Fibroblast of lung (primary cell): ENCODE results near the gene PNPLA7. TPM values are rescaled to one million over a fixed set of nuclear protein-coding genes. Genes with fewer than 3 reads are reported as not detected.
A peak's percentile ranks its signal among the peaks of the same experiment; 100 is the strongest.
"Not testable (repeated sequence)": the region's sequence is repeated elsewhere in the genome, so short reads cannot be mapped to it uniquely, and the experiment has no call there.

ENCODE experiments used
- DNase-seq, 2 donors: peaks; one replicate each; pipeline versions ENCODE4 v3.0.0 to v3.0.0-alpha.2; 2010; ENCODE audit warnings: low read depth in 2 of 2
- H2AFZ ChIP-seq: 2 replicates; pipeline ENCODE4 v1.5.1; 2012; ENCODE audit warnings: low read length, control low read depth, inconsistent platforms
- H3K27ac ChIP-seq: 2 replicates; pipeline ENCODE4 v1.5.1; 2011; ENCODE audit warnings: low read length, control low read depth; ENCODE audit not compliant: insufficient read depth
- H3K27me3 ChIP-seq: 2 replicates; pipeline ENCODE4 v1.5.1; 2011; ENCODE audit warnings: mild to moderate bottlenecking, low read length; ENCODE audit not compliant: control insufficient read depth, insufficient read depth
- H3K36me3 ChIP-seq: 2 replicates; pipeline ENCODE4 v1.5.1; 2011; ENCODE audit warnings: low read length; ENCODE audit not compliant: control insufficient read depth, insufficient read depth
- H3K4me1 ChIP-seq: 2 replicates; pipeline ENCODE4 v1.5.1; 2011; ENCODE audit warnings: low read length; ENCODE audit not compliant: control insufficient read depth, insufficient read depth; ENCODE audit errors: extremely low read depth
- H3K4me2 ChIP-seq: 2 replicates; pipeline ENCODE4 v1.5.1; 2011; ENCODE audit warnings: low read length, control low read depth; ENCODE audit not compliant: insufficient read depth; ENCODE audit errors: extremely low read depth
- H3K4me3 ChIP-seq, 4 experiments: fragments of 200-600 bp in 1 of 4; sonication (generic) in 1 of 4; replicated peaks in 1 of 4; 2 replicates each; pipeline ENCODE4 v1.5.1; 2011 to 2016; ENCODE audit warnings: low read length in 4 of 4, low read depth in 3 of 4, mild to moderate bottlenecking in 3 of 4, control low read depth in 2 of 4, inconsistent platforms in 1 of 4, mixed read lengths in 1 of 4; ENCODE audit not compliant: insufficient read depth in 1 of 4; ENCODE audit errors: control extremely low read depth in 1 of 4
- H3K79me2 ChIP-seq: 2 replicates; pipeline ENCODE4 v1.5.1; 2012; ENCODE audit warnings: mild to moderate bottlenecking, low read length, inconsistent platforms; ENCODE audit not compliant: control insufficient read depth, insufficient read depth
- H3K9ac ChIP-seq: 2 replicates; pipeline ENCODE4 v1.5.1; 2011; ENCODE audit warnings: mild to moderate bottlenecking, low read length, control low read depth; ENCODE audit not compliant: insufficient read depth
- H3K9me3 ChIP-seq: 2 replicates; pipeline ENCODE4 v1.5.1; 2012; ENCODE audit warnings: low read depth, low read length; ENCODE audit not compliant: control insufficient read depth, insufficient read depth
- H4K20me1 ChIP-seq: 2 replicates; pipeline ENCODE4 v1.5.1; 2011; ENCODE audit warnings: low read length; ENCODE audit not compliant: control insufficient read depth, insufficient read depth; ENCODE audit errors: extremely low read depth
- CTCF ChIP-seq, 2 donors: IDR thresholded peaks in 1 of 2; conservative IDR thresholded peaks in 1 of 2; 1 replicate in 1 of 2; 2 replicates in 1 of 2; pipeline ENCODE4 v1.5.1; 2011 to 2012; ENCODE audit warnings: low read length in 2 of 2, control low read depth in 1 of 2, inconsistent platforms in 1 of 2, low read depth in 1 of 2, mild to moderate bottlenecking in 1 of 2
- EZH2 ChIP-seq: IDR thresholded peaks from 2 replicates; pipeline ENCODE4 v1.5.1; 2012; ENCODE audit warnings: low read length, control low read depth, mild to moderate bottlenecking; ENCODE audit errors: missing control alignments
- polyA plus RNA-seq, 2 donors: library from polyadenylated mRNA; depleted of rRNA in 1 of 2; stranded (reverse) in 1 of 2; unstranded in 1 of 2; fragments of >200 nt; gene quantifications; 2 replicates each; pipeline ENCODE4 v1.2.1, GENCODE V29; 2011 to 2012; ENCODE audit warnings: missing spikeins in 1 of 2
- total RNA-seq: library from RNA; depleted of rRNA; stranded (reverse); fragments of >200 nt; gene quantifications from 2 replicates; pipeline ENCODE4 v1.2.1, GENCODE V29; 2014

PNPLA7 gene
- total and polyA plus RNA-seq, 2 donors (not counting 1 experiment from before 2014, with no cell fraction given): 0.23 to 3.0 TPM

GRCh38 chr9:137556069-137556838, 6.1 kb upstream of the PNPLA7 start:
- no peak overlapping the region for H3K4me2 ChIP-seq
- H2AFZ ChIP-seq: no peak overlapping the region
- no peak overlapping the region for H3K27ac ChIP-seq
- H3K36me3 ChIP-seq: peaks cover 12% of the 10 kb centered on the region
- H3K9me3 ChIP-seq: no peaks in the 10 kb centered on the region
- TF ChIP-seq EZH2 (no peak), CTCF (conservative IDR thresholded peaks at IDR 0.05 in 1 of 2, IDR thresholded peaks at IDR 0.05 in 1 of 2; ENCODE audit: low read depth in 1 of 2, low read length in 2 of 2) (no peak)
- DNase-seq: peak; percentile 29 to 67
- peaks cover 4% of the 10 kb centered on the region for H3K4me1 ChIP-seq
- no peak overlapping the region for H3K9ac ChIP-seq
- H3K79me2 ChIP-seq: peaks cover 4% of the 10 kb centered on the region
- no peak overlapping the region for H3K4me3 ChIP-seq
- no peaks in the 10 kb centered on the region for H3K27me3 ChIP-seq
- no peaks in the 10 kb centered on the region for H4K20me1 ChIP-seq

GRCh38 chr9:137555179-137555578, 5.0 kb upstream of the PNPLA7 start:
- peaks cover 12% of the 10 kb centered on the region for H3K36me3 ChIP-seq
- no peak overlapping the region for H2AFZ ChIP-seq
- no peaks in the 10 kb centered on the region for H3K9me3 ChIP-seq
- no peak overlapping the region for H3K4me2 ChIP-seq
- H4K20me1 ChIP-seq: no peaks in the 10 kb centered on the region
- no peaks in the 10 kb centered on the region for H3K27me3 ChIP-seq
- no peak overlapping the region for H3K9ac ChIP-seq
- H3K27ac ChIP-seq: no peak overlapping the region
- H3K4me3 ChIP-seq: no peak overlapping the region
- H3K4me1 ChIP-seq: peaks cover 4% of the 10 kb centered on the region
- DNase-seq: no peak
- H3K79me2 ChIP-seq: peaks cover 4% of the 10 kb centered on the region
- TF ChIP-seq CTCF (conservative IDR thresholded peaks at IDR 0.05 in 1 of 2, IDR thresholded peaks at IDR 0.05 in 1 of 2; ENCODE audit: low read depth in 1 of 2, low read length in 2 of 2) (no peak), EZH2 (no peak)

- no peaks in the 10 kb centered on the region for H4K20me1 ChIP-seq
- no peak overlapping the region for H3K27ac ChIP-seq
- H2AFZ ChIP-seq: no peak overlapping the region
- H3K4me3 ChIP-seq: no peak overlapping the region
- peaks cover 6% of the 10 kb centered on the region for H3K4me1 ChIP-seq
- TF ChIP-seq CTCF (conservative IDR thresholded peaks at IDR 0.05 in 1 of 2, IDR thresholded peaks at IDR 0.05 in 1 of 2; ENCODE audit: low read depth in 1 of 2, low read length in 2 of 2): no peak
- no peak for TF ChIP-seq EZH2
- H3K9me3 ChIP-seq: no peaks in the 10 kb centered on the region
- DNase-seq: no peak
- H3K79me2 ChIP-seq: peaks cover 4% of the 10 kb centered on the region
- H3K36me3 ChIP-seq: peaks cover 12% of the 10 kb centered on the region
- no peak overlapping the region for H3K4me2 ChIP-seq
- H3K9ac ChIP-seq: no peak overlapping the region
- H3K27me3 ChIP-seq: no peaks in the 10 kb centered on the region
Measured at GRCh38 chr9:137554349-137554748, 4.1 kb upstream of the PNPLA7 start.

GRCh38 chr9:137553654-137554053, 3.5 kb upstream of the PNPLA7 start:
- H2AFZ ChIP-seq, H3K4me1 ChIP-seq, H3K4me2 ChIP-seq, H3K9ac ChIP-seq, H3K79me2 ChIP-seq, H3K27me3 ChIP-seq, H3K27ac ChIP-seq, H3K4me3 ChIP-seq, DNase-seq, H3K9me3 ChIP-seq, H4K20me1 ChIP-seq: not testable (repeated sequence)
- H3K36me3 ChIP-seq: peaks cover 12% of the 10 kb centered on the region
